22Rv1 (cell line): ENCODE measurements around the gene LRFN3.
"Not testable (repeated sequence)": the region's sequence is repeated elsewhere in the genome, so short reads cannot be mapped to it uniquely, and the experiment has no call there.

ENCODE experiments used
- H3K27ac ChIP-seq: fragments of 450-650 bp; 2 replicates; pipeline ENCODE4 v1.5.1; 2017
- ZFX ChIP-seq: fragments of 450-650 bp; IDR thresholded peaks from 2 replicates; pipeline ENCODE4 v1.6.1; 2017; ENCODE audit warnings: antibody characterized with exemption, borderline replicate concordance
- TF ChIP-seq, protein P1 (sequence below): fragments of 450-650 bp; IDR thresholded peaks from 2 replicates; pipeline ENCODE4 v1.5.1; 2017; ENCODE audit warnings: mild to moderate bottlenecking

Gene LRFN3

DNA sequence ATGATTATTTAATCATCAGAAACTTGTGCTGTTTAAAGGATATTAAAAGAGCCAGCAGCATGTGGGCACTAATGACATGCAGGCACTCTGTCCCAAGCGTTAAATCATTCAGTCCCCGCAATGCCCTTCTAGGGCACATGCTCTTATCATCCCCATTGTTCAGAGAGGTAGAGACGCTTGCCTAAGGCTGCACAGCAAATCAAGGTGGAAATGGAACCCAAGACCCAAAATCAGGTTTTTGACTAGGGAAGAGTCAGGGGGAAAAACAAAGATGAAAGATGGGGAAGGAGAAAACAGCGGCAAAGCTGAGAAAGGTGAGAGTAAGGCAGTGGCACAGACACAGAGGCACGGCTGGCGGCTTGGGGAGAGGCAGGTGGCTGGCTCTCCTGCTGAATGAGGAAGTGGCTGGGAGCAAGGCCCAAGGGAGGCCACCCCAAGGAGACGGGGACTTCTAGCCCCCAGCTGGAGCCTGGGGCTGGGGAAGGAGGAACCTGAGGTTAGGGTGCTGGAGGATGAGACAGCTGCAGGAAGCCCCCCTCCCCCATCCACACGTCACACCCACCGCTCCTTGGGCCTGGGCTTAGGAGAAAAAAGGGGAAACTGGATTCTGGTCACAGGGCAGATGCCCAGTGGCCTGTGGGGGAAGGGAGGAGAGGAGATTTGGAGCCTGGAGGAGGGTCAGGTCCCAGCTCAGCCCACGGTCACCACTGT is 27.0 kb upstream of the LRFN3 start:
- H3K27ac ChIP-seq, result no peak overlapping the region
- no peak for TF ChIP-seq ZFX
- TF ChIP-seq, protein P1, sequence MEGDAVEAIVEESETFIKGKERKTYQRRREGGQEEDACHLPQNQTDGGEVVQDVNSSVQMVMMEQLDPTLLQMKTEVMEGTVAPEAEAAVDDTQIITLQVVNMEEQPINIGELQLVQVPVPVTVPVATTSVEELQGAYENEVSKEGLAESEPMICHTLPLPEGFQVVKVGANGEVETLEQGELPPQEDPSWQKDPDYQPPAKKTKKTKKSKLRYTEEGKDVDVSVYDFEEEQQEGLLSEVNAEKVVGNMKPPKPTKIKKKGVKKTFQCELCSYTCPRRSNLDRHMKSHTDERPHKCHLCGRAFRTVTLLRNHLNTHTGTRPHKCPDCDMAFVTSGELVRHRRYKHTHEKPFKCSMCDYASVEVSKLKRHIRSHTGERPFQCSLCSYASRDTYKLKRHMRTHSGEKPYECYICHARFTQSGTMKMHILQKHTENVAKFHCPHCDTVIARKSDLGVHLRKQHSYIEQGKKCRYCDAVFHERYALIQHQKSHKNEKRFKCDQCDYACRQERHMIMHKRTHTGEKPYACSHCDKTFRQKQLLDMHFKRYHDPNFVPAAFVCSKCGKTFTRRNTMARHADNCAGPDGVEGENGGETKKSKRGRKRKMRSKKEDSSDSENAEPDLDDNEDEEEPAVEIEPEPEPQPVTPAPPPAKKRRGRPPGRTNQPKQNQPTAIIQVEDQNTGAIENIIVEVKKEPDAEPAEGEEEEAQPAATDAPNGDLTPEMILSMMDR, result no peak

DNA sequence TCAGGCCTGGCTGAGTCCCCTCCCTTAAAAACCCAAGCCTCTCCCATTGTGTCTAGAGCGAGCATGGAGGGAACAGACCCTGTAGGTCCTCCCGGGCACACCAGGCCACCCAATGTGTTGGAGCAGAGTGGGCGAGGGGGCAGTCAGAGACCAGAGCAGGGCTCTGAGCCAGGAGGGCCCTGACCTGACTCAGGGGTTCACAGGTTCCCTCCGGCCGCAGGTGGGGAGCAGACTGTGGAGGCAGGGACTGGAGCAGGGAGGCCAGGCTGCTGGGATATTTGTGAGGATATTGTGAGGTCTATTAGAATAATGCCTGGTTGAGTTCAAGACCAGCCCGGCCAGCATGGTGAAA is 26.5 kb upstream of the LRFN3 start:
- no peak for TF ChIP-seq ZFX
- TF ChIP-seq, protein P1, result no peak
- no peak overlapping the region for H3K27ac ChIP-seq

DNA sequence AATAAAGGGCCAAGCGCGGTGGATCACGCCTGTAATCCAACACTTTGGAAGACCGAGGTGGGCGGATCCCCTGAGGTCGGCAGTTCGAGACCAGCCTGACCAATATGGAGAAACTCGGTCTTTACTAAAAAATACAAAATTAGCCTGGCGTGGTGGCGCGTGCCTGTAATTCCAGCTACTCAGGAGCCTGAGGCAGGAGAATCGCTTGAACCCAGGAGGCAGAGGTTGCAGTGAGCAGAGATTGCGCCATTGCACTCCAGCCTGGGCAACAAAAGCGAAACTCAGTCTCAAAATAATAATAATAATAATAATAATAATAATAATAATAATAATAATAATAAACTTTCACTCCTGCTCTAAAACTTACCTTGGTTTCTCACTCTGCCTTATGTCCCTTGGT is 25.8 kb upstream of the LRFN3 start:
- not testable (repeated sequence) for H3K27ac ChIP-seq

DNA sequence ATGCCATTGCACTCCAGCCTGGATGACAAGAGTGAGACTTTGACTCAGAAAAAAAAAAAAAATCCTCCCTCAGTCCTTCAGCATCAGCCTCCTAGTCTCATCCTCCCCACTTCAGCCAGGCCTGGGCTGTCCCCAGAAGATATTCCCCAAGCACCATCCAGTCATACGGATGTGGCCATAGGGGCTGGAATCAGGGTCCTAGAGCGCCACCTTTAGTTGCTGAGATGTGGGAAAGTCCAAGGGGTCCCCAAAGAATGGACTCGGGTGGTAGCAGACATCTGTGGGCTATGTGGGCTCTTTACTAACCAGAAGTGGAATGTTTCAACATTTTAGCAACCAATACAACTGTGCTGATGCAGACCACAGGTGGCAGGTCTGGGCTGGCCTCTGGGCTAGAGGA is 25.0 kb upstream of the LRFN3 start:
- no peak for TF ChIP-seq ZFX
- TF ChIP-seq, protein P1, result no peak
- no peak overlapping the region for H3K27ac ChIP-seq

DNA sequence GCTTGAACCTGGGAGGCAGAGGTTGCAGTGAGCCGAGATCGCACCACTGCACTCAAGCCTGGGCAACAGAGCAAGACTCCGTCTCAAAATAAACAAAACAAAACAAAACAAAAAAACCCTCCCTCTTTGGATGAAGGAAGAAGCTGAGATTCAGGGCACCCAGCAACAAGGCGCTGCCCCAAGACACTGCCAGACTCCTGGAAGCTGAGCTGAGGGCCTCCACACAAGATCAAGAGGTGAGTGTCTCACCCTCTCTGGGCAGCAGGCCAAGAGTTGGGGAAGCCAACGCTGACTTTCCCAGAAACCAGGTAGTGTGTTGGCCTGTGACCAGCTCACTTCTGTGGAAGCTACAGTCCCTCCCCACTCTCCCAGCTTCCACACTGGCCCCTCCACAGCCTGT is 24.4 kb upstream of the LRFN3 start:
- TF ChIP-seq, protein P1, result no peak
- TF ChIP-seq ZFX, result no peak
- H3K27ac ChIP-seq, result no peak overlapping the region

DNA sequence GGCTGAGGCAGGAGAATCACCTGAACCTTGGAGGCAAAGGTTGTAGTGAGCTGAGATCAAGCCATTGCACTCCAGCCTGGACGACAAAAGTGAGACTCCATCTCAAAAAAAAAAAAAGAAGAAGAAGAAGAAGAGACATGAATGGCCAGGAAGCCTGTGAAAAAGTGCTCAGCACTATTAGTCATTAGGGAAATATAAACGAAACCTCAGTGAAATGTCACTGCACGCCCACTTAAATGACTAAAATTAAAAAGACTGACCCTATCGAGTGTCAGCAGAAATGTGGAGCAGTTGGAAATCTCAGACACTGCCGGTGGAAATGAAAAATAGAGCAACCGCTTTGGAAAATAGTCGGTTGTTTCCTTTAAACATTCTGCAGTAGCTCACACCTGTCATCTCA is 22.6 kb upstream of the LRFN3 start:
- TF ChIP-seq, protein P1, result no peak
- no peak for TF ChIP-seq ZFX
- H3K27ac ChIP-seq, result no peak overlapping the region

DNA sequence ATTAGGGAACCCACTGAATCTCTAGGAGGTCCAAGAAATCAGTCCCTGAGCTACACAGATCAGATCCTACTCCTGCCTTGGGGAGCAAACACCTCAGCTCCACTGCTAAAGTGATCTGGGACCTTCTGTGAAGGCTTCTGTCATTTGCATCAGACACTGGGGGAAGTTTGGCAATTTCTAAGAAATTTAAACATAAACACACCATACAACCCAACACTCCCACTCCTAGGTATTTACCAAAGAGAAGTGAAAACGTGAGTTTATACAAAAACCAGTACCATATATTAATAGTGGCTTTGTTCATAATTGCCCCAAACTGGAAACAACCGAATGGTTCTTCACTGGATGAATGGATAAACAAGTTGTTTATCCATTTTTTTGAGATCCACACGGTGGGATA is 20.7 kb upstream of the LRFN3 start:
- no peak for TF ChIP-seq ZFX
- TF ChIP-seq, protein P1, result no peak
- no peak overlapping the region for H3K27ac ChIP-seq

DNA sequence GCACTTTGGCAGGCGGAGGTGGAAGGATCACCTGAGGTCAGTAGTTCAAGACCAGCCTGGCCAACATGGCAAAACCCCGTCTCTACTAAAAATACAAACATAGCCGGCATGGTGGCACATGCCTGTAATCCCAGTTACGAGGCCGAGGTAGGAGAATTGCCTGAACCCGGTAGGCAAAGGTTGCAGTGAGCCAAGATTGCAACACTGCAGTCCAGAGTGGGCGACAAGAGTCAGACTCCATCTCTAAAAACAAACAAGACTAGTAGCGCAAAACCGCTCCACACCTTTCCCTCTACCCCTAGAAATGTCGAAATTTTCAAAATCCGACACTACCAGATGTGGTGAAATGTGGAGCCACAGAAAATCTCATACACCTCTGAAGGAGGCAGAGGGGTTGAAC is 16.9 kb upstream of the LRFN3 start:
- H3K27ac ChIP-seq, result no peak overlapping the region

More for the DNA sequence above, 16.9 kb upstream of the LRFN3 start:
- TF ChIP-seq ZFX, result no peak
